Epithelial cell of prostate (primary cell): ENCODE measurements around the gene RIN3.
A peak's percentile ranks its signal among the peaks of the same experiment; 100 is the strongest.
"Not testable (repeated sequence)": the region's sequence is repeated elsewhere in the genome, so short reads cannot be mapped to it uniquely, and the experiment has no call there.

Experiments
- DNase-seq: peaks from one replicate; pipeline ENCODE4 v3.0.0-alpha.2; 2011; ENCODE audit warnings: low read depth, low spot score
- H3K27ac ChIP-seq: fragments of 450-650 bp; 2 replicates; pipeline ENCODE4 v1.5.1; 2017; ENCODE audit warnings: mild to moderate bottlenecking

The RIN3 gene

GRCh38 chr14:92677955-92678354 is 164.4 kb downstream of the RIN3 start:
- H3K27ac ChIP-seq: no peak overlapping the region
- DNase-seq: no peak

- no peak for DNase-seq
- no peak overlapping the region for H3K27ac ChIP-seq
Measured at GRCh38 chr14:92678766-92679165, 165.2 kb downstream of the RIN3 start.

- no peak overlapping the region for H3K27ac ChIP-seq
- DNase-seq: no peak
Measured at GRCh38 chr14:92679246-92679645, 165.7 kb downstream of the RIN3 start.

GRCh38 chr14:92680330-92680729 is 166.7 kb downstream of the RIN3 start:
- DNase-seq: not testable (repeated sequence)

GRCh38 chr14:92680781-92681650 is 167.4 kb downstream of the RIN3 start:
- peak; percentile 27 for DNase-seq
- H3K27ac ChIP-seq: peak overlapping the region; percentile 17

More at GRCh38 chr14:92680330-92680729, 166.7 kb downstream of the RIN3 start:
- H3K27ac ChIP-seq: not testable (repeated sequence)

GRCh38 chr14:92683041-92683440 is 169.5 kb downstream of the RIN3 start:
- DNase-seq: no peak
- no peak overlapping the region for H3K27ac ChIP-seq

- H3K27ac ChIP-seq: no peak overlapping the region
- no peak for DNase-seq
Measured at GRCh38 chr14:92684801-92685560, 171.4 kb downstream of the RIN3 start.

GRCh38 chr14:92685784-92686355 is 172.3 kb downstream of the RIN3 start:
- DNase-seq: no peak
- H3K27ac ChIP-seq: no peak overlapping the region

- H3K27ac ChIP-seq: no peak overlapping the region
Measured at GRCh38 chr14:92686411-92686899, 172.9 kb downstream of the RIN3 start.

GRCh38 chr14:92686900-92687427 is 173.4 kb downstream of the RIN3 start:
- no peak overlapping the region for H3K27ac ChIP-seq
- DNase-seq: no peak

More at GRCh38 chr14:92686411-92686899, 172.9 kb downstream of the RIN3 start:
- no peak for DNase-seq

- no peak overlapping the region for H3K27ac ChIP-seq
- no peak for DNase-seq
Measured at GRCh38 chr14:92687681-92688433, 174.3 kb downstream of the RIN3 start.

- H3K27ac ChIP-seq: no peak overlapping the region
- no peak for DNase-seq
Measured at GRCh38 chr14:92688434-92689375, 175.1 kb downstream of the RIN3 start.

GRCh38 chr14:92690171-92691011 is 176.8 kb downstream of the RIN3 start:
- DNase-seq: no peak
- no peak overlapping the region for H3K27ac ChIP-seq

GRCh38 chr14:92692822-92693226 is 179.2 kb downstream of the RIN3 start:
- no peak for DNase-seq
- H3K27ac ChIP-seq: no peak overlapping the region

- no peak for DNase-seq
- no peak overlapping the region for H3K27ac ChIP-seq
Measured at GRCh38 chr14:92693998-92694795, 180.6 kb downstream of the RIN3 start.

GRCh38 chr14:92694807-92695206 is 181.2 kb downstream of the RIN3 start:
- no peak for DNase-seq

GRCh38 chr14:92695562-92695961 is 182.0 kb downstream of the RIN3 start:
- DNase-seq: no peak
- H3K27ac ChIP-seq: no peak overlapping the region

More at GRCh38 chr14:92694807-92695206, 181.2 kb downstream of the RIN3 start:
- H3K27ac ChIP-seq: no peak overlapping the region
